Heart right ventricle (tissue), 16 donors: ENCODE results near the gene MRPL41. TPM values are rescaled to one million over a fixed set of nuclear protein-coding genes. Genes with fewer than 3 reads are reported as not detected.
"Not testable (repeated sequence)": the region's sequence is repeated elsewhere in the genome, so short reads cannot be mapped to it uniquely, and the experiment has no call there.

ENCODE experiments used
- ATAC-seq, 8 donors: fragments of 200-7000 bp; cut with Tn5 transposase; one replicate each; pipeline ENCODE4 v1.9.1; 2020; ENCODE audit warnings: mild to moderate bottlenecking in 8 of 8, moderate library complexity in 8 of 8, moderate number of reproducible peaks in 1 of 8
- DNase-seq, 2 donors: peaks; one replicate each; pipeline ENCODE4 v3.0.0-alpha.2; 2020
- H3K27ac ChIP-seq, 10 donors: fragments of 200-600 bp; sonication (generic) in 2 of 10; one replicate each; pipeline versions ENCODE4 v1.5.0 to v1.8.0; 2020 to 2022; ENCODE audit warnings: mild to moderate bottlenecking in 3 of 10
- H3K27me3 ChIP-seq, 7 donors: fragments of 200-600 bp; one replicate each; pipeline ENCODE4 v1.8.0; 2021 to 2022; ENCODE audit warnings: mild to moderate bottlenecking in 2 of 7
- H3K36me3 ChIP-seq, 9 donors: fragments of 200-600 bp; sonication (generic) in 1 of 9; one replicate each; pipeline versions ENCODE4 v1.5.0 to v1.8.0; 2020 to 2022; ENCODE audit warnings: mild to moderate bottlenecking in 2 of 9
- H3K4me1 ChIP-seq, 9 donors: fragments of 200-600 bp; sonication (generic) in 1 of 9; one replicate each; pipeline versions ENCODE4 v1.5.0 to v1.8.0; 2020 to 2022; ENCODE audit warnings: mild to moderate bottlenecking in 4 of 9
- H3K4me3 ChIP-seq, 10 donors: fragments of 200-600 bp; sonication (generic) in 2 of 10; one replicate each; pipeline versions ENCODE4 v1.5.0 to v1.8.0; 2020 to 2022; ENCODE audit warnings: mild to moderate bottlenecking in 7 of 10, moderate library complexity in 2 of 10
- H3K9me3 ChIP-seq, 11 donors: fragments of 200-600 bp in 10 of 11; sonication (generic) in 2 of 11; one replicate each; pipeline versions ENCODE4 v1.5.0 to v1.8.0; 2013 to 2022; ENCODE audit warnings: mild to moderate bottlenecking in 2 of 11, control low read depth in 1 of 11, moderate library complexity in 1 of 11
- WGBS, 2 donors: extraction: QIAGEN DNeasy Blood & Tissue Kit; methylation state at CpG; one replicate each; pipeline ENCODE4 v1.1.7; 2013; ENCODE audit warnings: inconsistent platforms in 1 of 2; 5-methylcytosine and 5-hydroxymethylcytosine counted together
- intact Hi-C, 10 donors: fragments of 100-400 bp; cut with DNase I; formaldehyde crosslinking; loops; one replicate each; pipeline versions ENCODE4 v1.11.1 to v1.14.2; 2022
- polyA plus RNA-seq, 2 donors: library from polyadenylated mRNA; stranded (reverse); fragments of 200-250 nt; gene quantifications; one replicate each; pipeline ENCODE4 v1.2.3, GENCODE V29; 2013
- total RNA-seq, 10 donors: library from RNA; stranded (reverse); fragmentation: NEBNext Ultra II Directional in 3 of 10; extraction: Animal tissue kit (Norgen Biotek cat#: 25700) in 3 of 10; gene quantifications; one replicate each; pipeline versions ENCODE4 v1.2.1 to v1.2.4, GENCODE V29; 2021 to 2023
- TF ChIP-seq, protein P1 (sequence below), 9 donors: fragments of 200-600 bp; sonication (generic) in 2 of 9; IDR thresholded peaks; one replicate each; pipeline versions ENCODE4 v1.5.0 to v1.8.0; 2021 to 2022; ENCODE audit warnings: antibody characterized with exemption in 9 of 9, mild to moderate bottlenecking in 5 of 9, moderate library complexity in 1 of 9
- donor health status: Arrhythmogenic right ventricular cardiomyopathy.
- donor health status: ischemic (EF 13 %, LVEDD 7.1; RV severe dilation, severe dysfunction).
- donor health status: healthy with polysubstance abuse.
- donor health status: DM: no; HTN: yes; CAD: no.
- donor health status: DM: no; HTN: no; CAD: no.
- donor health status: ischemic (EF 25% LVEDD 6.9; RV normal size, moderate dysfunction).
- donor health status: ischemic (EF 25% LVEDD 5.7; RV mildly dilated, moderate dysfunction).
- donor health status: healthy.
- donor health status: DM: yes; HTN: yes; CAD: no.
- donor health status: Ischemic cardiomyopathy.
- donor health status: ischemic (EF 35%, LVEDD 5.7; RV mildly dilated, moderate dysfunction).
- donor health status: nonischemic (EF 11% LVEDD 7.7; RV severe dilation, severe dysfunction).
- donor health status: DM: yes; HTN: yes; CAD: no.
- donor health status: PGD.
- donor health status: ischemic (EF 29% LVEDD 5.4; RV normal size, mild dysfunction).
- donor health status: nonischemic (EF 23%, LVEDD 6.1; RV moderate dilation, normal function).

Gene MRPL41
- total and polyA plus RNA-seq, 12 donors = 133 to 1,052 (median 215) TPM

DNA sequence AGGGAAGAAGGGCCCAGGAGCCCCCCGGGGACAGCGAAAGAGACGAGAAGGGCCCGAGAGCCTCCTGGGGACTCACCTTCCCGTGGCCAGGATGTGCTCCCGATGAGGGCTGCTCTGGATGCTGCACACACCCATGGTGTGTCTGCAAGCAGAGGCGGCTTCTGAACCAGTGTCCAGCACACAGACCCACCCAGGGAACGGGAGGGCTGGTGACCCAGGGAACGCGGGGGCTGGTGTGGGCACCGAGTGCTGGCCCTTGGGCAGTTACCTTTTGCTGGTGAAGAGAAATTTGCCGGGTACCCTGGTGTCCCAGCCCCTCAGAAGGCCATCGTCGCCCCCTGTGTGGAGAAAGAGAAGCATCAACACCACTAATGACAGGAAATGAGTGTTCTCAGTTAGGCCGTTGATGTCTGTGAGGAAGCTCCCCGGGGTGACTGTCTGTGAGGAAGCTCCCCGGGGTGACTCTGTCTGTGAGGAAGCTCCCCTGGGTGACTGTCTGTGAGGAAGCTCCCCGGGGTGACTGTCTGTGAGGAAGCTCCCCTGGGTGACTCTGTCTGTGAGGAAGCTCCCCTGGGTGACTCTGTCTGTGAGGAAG, 13.2 kb downstream of the MRPL41 start:
- 89 to 91% methylated on average over 17 of the region's 18 CpGs for WGBS, 2 donors
- Histone ChIP-seq H3K27ac (no peak overlapping the region), H3K4me3 (no peak overlapping the region), H3K27me3 (no peaks in the 10 kb centered on the region), H3K9me3 (no peaks in the 10 kb centered on the region), H3K4me1 (no peaks in the 10 kb centered on the region), H3K36me3 (peaks cover 0 to 52% (median 23%) of the 10 kb centered on the region in 9 donors)
- DNase-seq = no peak
- peak in 1 of 8 donors; percentile 45 for ATAC-seq
- intact Hi-C loops = no loop called here
- TF ChIP-seq, protein P1, sequence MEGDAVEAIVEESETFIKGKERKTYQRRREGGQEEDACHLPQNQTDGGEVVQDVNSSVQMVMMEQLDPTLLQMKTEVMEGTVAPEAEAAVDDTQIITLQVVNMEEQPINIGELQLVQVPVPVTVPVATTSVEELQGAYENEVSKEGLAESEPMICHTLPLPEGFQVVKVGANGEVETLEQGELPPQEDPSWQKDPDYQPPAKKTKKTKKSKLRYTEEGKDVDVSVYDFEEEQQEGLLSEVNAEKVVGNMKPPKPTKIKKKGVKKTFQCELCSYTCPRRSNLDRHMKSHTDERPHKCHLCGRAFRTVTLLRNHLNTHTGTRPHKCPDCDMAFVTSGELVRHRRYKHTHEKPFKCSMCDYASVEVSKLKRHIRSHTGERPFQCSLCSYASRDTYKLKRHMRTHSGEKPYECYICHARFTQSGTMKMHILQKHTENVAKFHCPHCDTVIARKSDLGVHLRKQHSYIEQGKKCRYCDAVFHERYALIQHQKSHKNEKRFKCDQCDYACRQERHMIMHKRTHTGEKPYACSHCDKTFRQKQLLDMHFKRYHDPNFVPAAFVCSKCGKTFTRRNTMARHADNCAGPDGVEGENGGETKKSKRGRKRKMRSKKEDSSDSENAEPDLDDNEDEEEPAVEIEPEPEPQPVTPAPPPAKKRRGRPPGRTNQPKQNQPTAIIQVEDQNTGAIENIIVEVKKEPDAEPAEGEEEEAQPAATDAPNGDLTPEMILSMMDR (IDR thresholded peaks at IDR 0.05) = no peak

DNA sequence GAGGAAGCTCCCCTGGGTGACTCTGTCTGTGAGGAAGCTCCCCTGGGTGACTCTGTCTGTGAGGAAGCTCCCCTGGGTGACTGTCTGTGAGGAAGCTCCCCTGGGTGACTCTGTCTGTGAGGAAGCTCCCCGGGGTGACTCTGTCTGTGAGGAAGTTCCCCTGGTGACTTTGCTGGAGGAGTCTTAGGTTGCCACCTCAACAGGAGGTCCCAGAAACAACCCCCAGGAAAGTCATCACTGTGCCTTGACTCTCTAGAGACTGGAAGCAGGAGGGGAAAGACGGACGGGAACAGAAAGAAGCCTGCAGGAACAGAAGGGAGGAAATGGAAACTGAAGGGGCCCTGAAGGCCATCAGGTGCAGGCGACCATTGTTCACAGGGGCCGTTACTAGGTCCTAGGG, 16.8 kb downstream of the MRPL41 start:
- H3K9me3 ChIP-seq, H3K4me3 ChIP-seq, H3K27me3 ChIP-seq, H3K27ac ChIP-seq, ATAC-seq, H3K4me1 ChIP-seq, DNase-seq, intact Hi-C loops: not testable (repeated sequence)
- peaks cover 0 to 56% (median 24%) of the 10 kb centered on the region in 9 donors for H3K36me3 ChIP-seq
- WGBS, 2 donors = 87 to 88% methylated on average over 5 of the region's 5 CpGs

DNA sequence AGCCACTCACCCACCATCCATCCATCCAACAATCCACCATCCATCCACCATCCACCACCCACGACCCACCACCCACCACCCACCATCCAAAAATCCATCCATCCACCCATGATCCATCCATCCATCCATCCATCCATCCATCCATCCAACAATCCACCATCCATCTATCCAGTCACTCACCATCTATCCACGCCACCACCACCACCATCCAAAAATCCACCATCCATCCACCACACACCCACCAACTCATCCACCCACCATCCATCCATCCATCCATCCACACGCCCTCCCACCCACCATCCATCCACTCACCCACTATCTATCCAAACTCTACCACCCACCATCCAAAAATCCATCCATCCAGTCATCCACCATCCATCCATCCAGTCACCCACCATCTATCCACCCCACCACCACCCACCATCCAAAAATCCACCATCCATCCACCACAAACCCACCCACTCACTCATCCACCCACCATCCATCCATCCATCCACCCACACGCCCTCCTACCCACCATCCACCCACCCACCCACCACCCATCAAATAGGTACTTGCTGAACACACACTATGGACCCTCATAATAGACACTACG, 18.0 kb downstream of the MRPL41 start:
- TF ChIP-seq, protein P1 (IDR thresholded peaks at IDR 0.05) = no peak
- H3K4me3 ChIP-seq = no peak overlapping the region
- H3K4me1 ChIP-seq = peaks cover 0 to 9% (median 5%) of the 10 kb centered on the region in 9 donors
- DNase-seq (no peak), ATAC-seq (no peak)
- H3K36me3 ChIP-seq = peaks cover 0 to 56% (median 23%) of the 10 kb centered on the region in 9 donors
- 97 to 98% methylated on average over 5 of the region's 5 CpGs for WGBS, 2 donors
- intact Hi-C loops = no loop called here
- no peaks in the 10 kb centered on the region for H3K9me3 ChIP-seq
- H3K27me3 ChIP-seq = no peaks in the 10 kb centered on the region
- H3K27ac ChIP-seq = no peak overlapping the region

DNA sequence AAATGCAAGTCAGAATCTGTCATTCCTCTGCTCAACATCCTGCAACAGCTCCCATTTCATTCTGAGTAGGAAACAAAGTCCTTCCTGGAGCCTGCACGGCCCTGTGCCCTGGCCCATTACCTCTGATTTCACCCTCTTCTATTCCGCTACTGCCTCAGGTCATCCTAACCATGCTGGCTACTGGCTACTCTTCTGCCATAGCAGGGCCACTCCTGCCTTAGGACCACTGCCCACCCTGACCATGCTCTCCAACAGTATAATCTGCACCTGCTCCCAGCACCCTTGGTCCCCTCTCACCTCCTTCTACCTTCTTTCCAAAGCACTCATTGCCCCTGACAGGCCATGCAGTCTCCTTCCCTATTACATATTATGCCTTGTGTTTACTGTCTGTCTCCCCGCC, 18.9 kb downstream of the MRPL41 start:
- ATAC-seq (no peak), DNase-seq (no peak)
- WGBS, 2 donors = 97 to 99% methylated on average over 3 of the region's 3 CpGs
- Histone ChIP-seq H3K27me3 (no peaks in the 10 kb centered on the region), H3K9me3 (no peaks in the 10 kb centered on the region), H3K27ac (no peak overlapping the region), H3K4me1 (peaks cover 6 to 17% (median 13%) of the 10 kb centered on the region in 9 donors), H3K4me3 (no peak overlapping the region), H3K36me3 (peaks cover 0 to 62% (median 23%) of the 10 kb centered on the region in 9 donors)
- TF ChIP-seq, protein P1 (IDR thresholded peaks at IDR 0.05) = no peak
- intact Hi-C loops = no loop called here

DNA sequence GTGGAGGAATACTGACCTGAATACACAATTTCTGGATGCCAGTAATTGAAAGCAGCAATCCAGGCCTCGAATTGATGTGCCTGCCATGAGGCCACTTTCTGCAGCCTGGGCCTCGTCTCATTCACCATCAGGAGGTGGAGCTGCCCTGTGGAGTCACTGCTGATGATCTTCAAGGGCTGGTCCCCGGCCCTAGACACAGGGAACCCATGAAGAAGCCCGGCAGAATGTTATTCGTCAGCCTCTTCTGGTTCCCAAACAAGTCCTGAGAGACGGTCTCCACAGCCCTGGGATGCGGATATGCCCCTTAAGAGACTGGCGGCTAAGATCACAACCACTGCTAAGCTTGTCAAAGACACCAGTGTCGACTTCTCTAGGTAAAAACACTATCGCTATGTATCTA, 22.5 kb downstream of the MRPL41 start:
- Histone ChIP-seq H3K27ac (peak overlapping the region in 2 of 10 donors; percentile 62 to 72), H3K36me3 (peaks cover 0 to 69% (median 23%) of the 10 kb centered on the region in 9 donors), H3K4me3 (no peak overlapping the region), H3K9me3 (no peaks in the 10 kb centered on the region), H3K27me3 (no peaks in the 10 kb centered on the region), H3K4me1 (peaks cover 15 to 48% (median 39%) of the 10 kb centered on the region in 9 donors)
- intact Hi-C loops = no loop called here
- WGBS, 2 donors = 84 to 92% methylated on average over 10 of the region's 10 CpGs
- TF ChIP-seq, protein P1 (IDR thresholded peaks at IDR 0.05) = no peak
- ATAC-seq (no peak), DNase-seq (no peak)
